ENCODE results near the gene CPSF3.
"Not testable (repeated sequence)": the region's sequence is repeated elsewhere in the genome, so short reads cannot be mapped to it uniquely, and the experiment has no call there.

CPSF3 gene

DNA sequence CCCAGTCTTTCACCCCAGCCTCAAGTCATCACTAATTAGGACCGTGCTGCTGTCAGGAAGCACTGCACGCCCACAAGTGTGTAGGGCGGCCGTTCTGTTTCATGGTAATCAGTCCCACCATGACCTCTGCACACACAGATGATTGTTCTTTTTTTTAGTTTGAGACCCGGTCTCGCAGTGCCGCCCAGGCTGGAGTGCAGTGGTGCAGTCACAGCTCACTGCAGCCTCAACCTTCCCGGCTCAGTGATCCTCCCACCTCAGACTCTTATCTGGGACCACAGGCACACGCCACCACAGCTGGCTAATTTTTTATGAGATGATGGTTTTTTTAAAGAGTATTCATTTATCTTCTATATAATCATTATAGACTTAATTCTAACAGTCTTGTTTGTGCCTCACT lies 49.1 kb downstream of the CPSF3 start:
- no peak for DNase-seq

DNA sequence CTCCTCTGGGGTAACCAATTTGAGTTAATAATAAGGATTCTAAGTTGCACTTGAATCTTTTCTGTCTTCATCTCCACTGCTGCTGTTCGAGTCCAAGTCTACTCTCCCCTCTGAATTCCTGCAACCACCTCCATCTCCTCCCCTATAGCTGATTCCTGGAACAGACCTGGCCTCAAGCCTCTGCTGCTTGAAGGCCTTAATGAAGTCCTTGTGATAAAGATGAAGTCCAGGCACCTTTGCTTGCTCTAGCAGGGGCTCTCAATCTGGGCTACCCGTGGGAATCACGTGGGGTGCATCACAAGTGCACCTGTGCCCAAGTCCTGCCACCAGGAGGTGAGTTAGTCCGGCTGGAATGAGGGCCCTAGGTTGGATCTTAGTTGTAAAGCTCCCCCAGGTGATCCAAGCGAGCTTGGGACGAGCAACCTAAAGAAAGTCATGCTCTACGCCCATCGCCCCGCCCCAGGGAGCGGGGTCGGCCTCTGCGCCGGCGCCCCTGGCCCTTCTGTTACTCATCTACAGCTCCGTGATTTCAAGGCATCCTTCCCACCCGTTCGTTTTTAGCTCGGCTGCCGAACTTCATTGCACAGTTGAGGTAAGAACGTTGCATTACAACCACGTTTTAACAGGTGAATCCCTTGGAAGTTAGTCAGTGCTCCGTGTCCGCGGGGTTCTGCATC lies 50.0 kb downstream of the CPSF3 start:
- no peak for DNase-seq

DNA sequence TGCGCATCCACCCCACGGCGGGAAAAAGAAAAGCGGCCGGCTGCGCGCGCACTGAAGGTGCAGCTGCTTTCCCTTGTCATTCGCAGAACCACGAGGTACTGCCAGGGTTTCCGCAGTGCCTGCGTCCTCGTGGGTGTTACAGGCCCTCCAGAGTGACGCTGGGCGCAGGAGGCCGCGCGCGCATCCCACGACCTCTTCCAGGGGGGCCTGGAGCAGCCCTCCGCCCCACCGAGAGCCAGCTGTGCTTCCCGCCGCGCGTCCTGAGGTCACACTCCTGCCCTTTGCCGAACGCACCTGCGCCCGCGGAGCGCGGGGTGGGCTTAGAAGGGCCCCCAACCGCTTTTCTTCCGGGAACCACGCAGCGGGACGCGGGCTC lies 50.5 kb downstream of the CPSF3 start:
- peak; percentile 79 for DNase-seq

DNA sequence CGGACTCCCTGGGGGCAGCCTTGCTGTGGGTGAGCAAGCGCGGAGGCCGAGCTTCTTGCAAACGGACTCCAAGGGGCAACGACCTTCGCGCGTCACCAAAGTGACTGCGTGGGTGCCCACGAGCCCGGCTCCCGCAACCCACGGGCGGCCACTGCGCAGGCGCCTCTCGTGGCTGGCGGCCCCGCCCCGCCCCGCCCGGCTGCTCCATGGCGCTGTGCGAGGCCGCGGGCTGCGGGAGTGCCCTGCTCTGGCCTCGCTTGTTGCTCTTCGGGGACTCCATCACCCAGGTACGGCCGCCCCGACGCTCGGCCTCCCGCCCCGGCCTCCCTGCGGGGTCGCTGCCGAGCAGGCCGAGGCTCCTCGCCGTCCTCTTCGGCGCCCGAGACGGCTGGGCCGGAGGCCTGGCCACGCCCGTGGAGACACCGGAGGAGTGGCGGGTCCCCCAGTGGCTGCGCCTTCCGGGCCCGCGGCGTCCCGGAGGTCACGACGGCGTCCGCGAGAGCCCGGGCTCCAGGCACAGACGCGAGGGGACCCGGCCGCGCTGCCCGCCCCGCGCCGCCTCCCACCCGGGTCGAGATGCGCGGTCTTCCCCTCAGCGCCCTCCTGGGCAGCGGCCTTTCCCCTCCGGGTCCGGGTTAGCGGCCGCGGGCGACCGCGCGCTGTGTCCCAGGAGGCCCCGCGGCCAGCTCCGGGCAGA lies 51.1 kb downstream of the CPSF3 start, which contains the start of gene IAH1:
Gene IAH1, plus strand, starts transcription at position 191 of the 697 bp plus-strand sequence. Its CDS starts 16 bp downstream, at position 207.
- DNase-seq = peak; percentile 82

DNA sequence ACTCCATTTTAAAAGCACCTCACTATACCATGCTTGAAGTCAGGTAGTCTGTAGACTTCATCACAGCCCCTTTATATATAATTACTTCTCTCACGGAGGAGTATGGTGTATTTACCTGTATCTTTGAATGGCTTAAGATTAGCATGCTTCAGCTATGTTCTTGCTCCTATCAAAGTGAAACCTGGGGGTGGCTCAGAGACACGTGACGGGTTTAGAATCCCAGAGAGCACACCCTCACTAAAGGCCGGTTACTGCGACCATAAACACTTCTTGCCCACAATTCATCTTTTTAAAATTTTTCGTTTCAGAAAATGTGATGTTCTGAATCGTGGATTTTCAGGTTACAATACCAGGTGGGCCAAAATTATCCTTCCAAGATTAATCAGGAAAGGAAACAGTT lies 54.5 kb downstream of the CPSF3 start:
- DNase-seq = no peak

DNA sequence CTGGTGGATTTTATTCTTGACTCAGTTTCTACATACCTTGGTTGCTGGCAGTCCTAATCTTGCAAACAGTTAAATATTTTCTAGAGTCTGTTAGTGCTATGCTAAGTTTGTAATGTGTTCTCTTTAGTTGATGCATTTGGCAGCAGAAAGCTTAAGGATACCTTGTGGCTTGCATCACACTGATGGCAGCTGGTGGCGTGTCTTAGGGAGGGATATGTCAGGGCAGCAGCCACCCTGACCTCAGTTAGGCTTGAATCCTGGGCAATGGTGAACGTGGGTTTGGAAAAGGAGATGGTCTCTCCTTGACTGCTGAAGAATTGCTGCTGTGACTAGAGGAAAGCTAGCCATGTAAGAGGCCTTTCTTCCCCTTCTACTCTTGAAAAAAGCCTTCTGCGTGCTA lies 55.1 kb downstream of the CPSF3 start:
- DNase-seq = no peak

DNA sequence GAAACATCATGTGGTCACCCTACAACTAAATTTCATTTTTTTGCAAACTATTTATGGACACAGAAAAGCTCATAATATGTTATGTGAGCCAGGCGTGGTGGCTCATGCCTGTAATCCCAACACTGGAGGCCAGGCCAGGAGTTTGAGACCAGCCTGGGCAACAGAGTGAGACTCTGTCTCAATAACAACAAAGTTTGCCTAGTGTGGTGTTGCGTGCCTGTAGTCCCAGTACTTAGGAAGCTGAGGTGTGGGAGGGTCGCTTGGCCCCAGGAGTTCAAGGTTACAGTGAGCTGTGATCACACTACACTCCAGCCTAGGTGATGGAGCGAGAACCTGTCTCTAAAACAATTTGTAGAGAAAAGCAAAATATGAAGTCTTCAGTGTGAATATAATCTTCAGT lies 56.7 kb downstream of the CPSF3 start:
- no peak for DNase-seq

DNA sequence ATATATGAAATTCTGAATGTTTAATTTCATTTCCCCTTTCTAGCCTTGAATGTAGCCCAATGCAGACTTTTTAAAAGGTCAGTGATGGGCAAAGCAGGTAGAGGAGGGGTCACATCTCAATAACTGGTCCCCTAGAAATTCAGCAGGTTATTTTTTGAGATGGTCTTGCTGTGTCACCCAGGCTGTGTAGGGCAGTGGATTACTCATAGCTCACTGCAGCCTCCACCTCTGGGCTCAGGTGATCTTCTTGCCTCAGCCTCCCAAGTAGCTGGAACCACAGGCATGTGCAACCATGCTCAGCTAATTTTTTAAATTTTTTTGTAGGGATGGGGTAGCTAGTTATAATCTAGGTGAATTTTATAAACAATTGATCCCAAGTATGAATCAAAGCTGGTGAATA lies 59.7 kb downstream of the CPSF3 start:
- DNase-seq = no peak

DNA sequence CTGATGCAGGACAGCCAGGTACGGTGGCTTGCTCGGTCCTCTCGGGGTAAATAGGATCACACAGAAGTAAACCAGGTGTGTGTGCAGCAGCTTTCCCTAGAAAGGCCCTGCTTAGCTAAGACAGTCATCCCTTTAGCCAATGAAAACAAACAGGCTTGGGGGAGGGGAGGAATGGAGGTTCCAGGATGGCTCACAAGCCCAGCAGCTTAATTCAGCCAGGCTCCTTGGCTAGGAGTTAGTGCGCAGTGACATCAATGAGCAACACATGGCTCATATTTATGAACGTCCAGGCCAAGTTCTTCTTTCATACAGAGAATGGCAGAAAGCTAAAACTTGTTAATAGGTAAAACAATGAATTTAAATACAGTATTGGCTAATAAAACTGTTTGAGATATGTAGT lies 61.1 kb downstream of the CPSF3 start:
- DNase-seq = no peak

DNA sequence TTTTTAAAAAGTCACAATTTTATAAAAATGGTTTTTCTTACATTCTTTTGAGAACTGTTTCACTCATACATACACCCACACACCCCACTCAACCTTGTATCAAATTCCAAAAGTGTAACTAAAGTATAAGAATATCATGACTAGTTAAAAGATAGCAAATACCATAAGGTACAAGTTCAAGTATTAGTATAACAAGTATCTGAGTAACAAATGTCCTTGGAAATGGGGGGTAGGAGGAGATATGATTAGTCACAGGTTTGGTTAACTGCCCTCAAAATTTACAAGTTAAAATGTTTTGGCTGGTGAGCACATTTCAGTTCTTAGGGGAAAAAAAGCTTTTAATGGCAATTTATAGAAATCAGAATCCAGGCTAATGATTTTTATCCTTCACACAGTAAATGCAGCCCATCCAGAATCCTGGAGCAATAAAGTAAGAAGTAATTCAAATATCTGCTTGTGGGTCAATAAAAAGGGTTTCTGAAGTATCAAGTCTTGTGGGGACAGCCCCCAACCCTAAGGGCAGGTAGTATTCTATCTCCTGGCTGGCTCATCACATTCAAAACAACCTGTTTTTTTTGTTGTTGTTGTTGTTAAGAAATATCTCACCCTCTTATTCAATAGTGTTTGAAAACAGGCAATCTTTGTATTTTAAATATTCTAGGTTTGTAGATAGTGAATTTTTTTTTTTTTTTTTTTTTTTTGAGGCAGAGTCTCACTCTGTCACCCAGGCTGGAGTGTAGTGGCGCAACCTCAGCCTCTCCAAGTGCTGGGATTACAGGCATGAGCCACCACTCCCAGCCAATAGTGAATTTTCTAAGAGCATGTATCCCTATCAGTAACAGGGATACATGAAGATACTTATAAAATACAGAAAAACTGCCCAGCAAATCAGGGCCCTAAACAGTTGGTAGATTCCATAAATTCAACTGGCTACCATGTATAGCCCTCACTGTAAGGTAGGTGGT lies 65.4 kb downstream of the CPSF3 start:
- no peak for DNase-seq

DNA sequence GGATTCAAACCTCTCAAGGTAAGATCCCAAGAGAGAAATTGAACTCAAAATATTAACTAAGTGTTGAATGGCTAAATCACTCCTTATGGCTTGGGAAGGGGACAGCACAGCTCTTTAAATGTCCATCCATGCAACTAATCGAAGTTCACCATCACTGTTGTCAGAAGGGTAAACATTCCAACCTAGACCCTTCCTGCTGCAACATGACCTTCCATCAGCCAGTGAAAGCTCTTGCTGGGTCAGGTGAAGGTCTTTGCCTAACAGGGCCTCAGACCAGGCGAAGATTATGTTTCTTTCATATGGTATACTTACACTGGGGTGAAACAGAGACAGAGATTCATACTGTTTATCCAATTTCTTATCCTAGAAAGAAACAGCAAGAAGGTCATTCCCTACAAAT lies 67.3 kb downstream of the CPSF3 start:
- DNase-seq = no peak

DNA sequence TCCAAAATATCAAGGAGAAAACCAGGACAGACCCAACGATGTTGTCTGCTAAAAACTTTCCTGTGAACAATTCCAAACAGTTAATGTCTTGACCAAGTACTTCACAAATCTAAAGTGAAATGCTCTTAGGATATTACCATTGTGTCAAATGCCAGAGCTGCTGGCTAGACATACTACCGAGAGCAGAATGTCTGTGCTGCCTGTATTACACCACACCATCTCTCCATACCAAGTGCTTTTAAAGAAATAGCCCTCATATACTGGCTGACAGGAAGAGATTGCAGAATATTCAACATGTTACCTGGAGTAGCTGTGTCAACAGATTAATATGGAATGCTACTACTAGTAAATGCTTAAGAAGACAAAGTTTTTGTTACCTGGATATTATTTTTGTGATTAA lies 69.5 kb downstream of the CPSF3 start:
- DNase-seq = no peak

DNA sequence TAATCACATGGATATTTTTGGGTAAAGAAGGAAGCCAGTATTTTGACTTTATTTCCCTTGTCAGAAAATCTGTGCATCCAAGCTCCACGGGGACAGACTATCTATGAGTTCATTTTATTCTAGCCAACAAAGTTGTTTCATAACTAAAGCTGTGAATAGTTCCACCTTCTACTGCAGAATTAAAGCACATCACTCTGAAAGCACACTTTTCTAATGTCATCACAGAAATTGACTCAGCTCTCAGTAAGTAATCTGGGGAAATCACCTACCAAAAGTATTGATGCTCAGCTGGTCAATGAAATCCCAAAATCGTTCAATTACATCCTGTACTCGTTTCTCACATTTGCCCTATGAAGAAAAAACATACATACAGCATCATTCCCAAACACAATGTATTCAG lies 70.0 kb downstream of the CPSF3 start:
- no peak for DNase-seq

DNA sequence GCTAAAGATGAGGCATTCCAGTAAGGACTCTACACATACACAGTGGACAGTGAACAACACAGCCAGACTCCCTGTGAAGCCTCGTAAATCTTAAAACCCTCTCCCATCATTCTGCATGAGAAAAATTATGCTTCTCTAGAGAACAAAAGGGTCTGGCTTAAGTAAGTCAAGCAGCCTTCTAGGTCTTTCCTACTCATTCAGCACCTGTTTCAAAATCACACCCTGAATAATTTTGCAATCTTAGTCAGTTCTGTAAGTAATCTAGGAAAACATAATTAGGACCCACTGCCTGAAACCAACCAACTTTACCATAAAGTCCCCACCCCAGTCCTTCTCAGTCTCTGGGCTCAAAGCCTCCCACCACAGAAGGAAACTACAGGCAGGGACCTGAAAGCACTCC lies 70.6 kb downstream of the CPSF3 start:
- DNase-seq = no peak

DNA sequence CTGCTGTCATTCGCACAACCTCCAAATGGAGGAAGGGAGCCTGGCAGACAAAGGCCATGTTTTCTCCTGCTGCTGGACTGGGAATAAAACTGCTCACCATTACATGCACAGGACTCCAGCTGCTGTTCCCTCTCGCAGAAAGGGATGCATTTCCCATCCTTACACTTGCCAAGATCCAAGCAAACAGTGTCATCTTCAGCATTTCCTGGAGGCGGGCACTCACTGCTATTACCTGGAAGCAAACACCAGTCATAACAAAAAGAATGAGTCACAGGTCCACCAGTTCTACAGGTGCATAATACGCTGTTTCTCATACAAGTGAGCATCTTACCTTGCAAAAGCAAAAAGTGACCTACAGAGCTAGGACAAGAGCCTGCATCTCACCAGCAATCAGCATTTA lies 73.6 kb downstream of the CPSF3 start:
- DNase-seq = no peak

DNA sequence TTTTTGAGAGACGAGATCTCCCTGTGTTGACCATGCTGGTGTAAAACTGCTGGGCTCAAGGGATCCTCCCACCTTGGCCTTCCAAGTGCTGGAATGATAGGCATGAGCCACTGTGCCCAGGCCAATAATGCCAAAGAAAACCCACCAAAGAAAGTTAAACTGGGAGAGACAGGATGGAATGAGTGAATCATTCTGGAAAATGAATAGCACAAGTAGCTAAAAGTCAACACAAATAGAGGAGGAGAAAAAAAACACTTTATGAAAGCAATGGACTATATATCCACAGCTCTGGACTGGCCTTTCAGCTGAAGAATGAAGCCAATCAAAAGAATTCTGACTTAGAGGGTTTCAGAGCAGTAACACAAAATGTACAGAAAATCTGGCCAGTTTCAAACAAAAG lies 74.8 kb downstream of the CPSF3 start:
- DNase-seq = no peak

DNA sequence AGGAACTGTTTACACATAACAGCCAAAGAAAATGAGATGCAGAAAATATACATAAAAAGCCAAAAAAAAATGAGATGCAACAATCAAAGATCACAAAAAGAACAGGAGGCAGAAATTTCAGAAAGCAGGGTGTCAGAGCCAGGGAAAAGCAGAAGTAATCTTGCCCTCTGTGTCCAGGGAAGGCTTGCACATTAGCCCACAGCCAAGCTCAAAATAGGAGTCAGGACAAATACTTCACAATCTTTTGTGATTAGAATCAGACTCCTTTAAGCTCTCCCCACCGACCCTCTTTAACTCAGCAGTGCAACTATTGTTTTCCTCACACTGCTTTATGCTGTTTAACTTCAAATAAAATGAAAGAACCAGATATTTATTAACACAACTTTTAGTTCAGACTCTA lies 85.5 kb downstream of the CPSF3 start:
- DNase-seq = no peak

DNA sequence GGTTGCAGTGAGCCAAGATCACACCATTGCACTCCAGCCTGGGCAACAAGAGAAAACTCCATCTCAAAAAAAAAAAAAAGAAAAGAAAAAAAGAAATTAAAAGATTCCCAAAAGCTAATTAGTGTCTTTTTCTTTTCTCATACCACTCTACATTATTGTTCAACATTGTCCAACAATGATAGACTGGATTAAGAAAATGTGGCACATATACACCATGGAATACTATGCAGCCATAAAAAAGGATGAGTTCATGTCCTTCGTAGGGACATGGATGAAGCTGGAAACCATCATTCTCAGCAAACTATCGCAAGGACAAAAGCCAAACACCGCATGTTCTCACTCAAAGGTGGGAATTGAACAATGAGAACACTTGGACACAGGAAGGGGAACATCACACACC lies 90.5 kb downstream of the CPSF3 start:
- not testable (repeated sequence) for DNase-seq

DNA sequence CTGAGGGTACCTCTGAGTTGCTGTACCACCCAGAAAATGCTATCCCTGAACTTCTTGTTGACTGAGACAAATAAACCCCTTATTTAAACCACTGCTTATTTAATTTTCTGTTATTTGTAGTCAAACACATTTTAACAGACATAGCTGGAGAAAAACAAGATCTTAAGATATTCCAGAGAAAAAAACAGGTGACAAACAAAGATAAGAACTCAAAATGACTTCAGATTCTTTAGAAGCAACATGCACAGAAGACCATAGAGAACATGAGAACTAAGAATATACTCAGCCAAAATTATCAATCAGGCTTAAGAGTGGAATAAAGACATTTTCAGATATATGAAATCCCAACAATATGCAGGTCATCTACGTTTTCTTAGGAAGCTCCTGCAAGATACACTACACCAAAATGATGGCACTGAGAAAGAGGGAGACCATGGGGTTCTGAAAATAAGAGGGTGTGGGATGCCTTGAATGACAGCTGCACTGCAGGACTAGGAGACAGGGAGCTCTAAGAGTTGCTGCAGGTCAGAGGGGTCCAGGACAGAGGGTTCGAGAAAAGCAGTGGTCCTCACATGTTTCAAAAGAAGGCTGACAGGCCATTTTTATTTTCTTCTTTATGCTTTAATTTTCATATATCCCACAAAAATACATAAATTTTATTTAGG lies 93.8 kb downstream of the CPSF3 start:
- no peak for DNase-seq

DNA sequence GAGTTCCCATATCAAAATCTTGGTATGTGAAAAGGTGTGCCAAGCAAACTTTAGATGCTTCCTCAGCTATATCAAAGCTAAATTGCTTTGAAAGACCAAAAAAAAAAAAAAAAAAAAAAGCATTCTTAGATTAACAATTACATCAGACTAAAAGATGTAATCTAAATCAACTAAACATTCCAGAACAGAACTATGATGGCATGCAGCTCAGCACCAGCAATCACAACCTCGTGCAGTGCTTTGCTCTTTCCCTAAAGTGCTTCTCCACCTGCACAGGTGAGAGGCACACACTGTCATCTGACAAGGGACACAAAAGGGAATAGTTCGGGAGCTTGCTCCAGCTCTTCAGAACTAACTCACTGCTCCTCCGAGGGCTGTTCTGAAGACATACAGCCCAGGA lies 94.7 kb downstream of the CPSF3 start:
- DNase-seq = no peak

DNA sequence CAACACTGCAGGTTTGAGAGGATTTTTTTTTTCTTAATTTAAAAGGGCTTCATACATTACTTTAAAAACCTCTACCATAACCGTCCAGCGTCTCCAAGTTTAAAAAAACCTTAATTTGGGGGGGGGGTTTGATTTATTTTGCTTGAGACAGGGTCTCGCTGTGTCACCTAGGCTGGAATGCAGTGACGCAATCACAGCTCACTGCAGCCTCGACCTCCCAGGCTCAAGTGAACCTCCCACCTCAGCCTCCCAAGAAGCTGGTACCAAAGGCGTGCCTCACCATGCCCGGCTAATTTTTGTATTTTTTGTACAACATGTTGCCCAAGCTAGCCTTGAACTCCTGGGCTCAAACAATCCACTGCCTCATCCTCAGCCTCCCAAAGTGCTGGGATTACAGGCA lies 95.3 kb downstream of the CPSF3 start:
- no peak for DNase-seq

DNA sequence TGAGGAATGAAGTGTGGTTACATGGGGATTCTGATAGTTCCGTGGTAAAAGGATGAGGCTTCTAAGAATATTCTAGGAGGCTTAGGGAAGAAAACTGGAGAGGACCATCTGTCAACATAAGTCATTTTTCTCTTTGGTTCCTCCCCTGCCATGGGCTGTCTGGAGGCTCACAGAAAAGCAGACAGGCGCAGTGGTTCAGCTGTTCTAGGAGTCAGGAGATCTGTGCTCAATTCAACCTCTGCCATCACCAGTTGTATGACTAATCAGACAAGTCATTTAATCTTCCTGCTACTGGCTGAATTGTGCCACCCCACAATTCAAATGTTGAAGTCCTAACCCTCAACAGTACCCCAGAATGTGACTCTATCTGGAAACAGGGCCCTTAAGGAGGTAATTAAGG lies 95.8 kb downstream of the CPSF3 start:
- DNase-seq = no peak

Data from CD4-positive, alpha-beta T cell treated with Interleukin-6 for 4 hours (primary cell).